Activated CD8-positive, alpha-beta memory T cell treated with anti-CD3 and anti-CD28 coated beads, Interleukin-2, amount 50 U/mL, for 48 hours (primary cell): ENCODE measurements around the gene KRT85.
"Not testable (repeated sequence)": the region's sequence is repeated elsewhere in the genome, so short reads cannot be mapped to it uniquely, and the experiment has no call there.

ENCODE experiments used
- DNase-seq: peaks from one replicate; pipeline ENCODE4 v3.0.0-alpha.2; 2020

Gene KRT85

DNA sequence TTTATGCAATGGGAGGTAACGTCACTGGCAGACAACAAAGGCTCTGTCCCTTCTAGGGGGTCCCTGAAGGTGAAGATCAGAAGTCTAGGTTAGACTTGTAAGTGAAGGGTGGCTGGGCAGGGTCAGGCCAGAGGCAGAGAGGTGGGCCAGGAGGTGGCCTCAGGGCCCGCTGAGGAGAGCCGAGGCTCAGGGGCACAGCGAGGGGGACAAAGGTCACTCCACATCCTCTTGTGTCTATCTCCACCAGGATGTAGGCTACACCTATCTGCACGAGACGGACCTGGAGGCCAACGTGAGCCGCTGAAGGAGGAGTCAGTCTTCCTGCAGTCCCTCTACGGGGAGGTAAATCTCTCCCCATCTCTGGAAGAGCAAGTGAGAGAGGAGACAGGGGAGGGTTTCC, 20.3 kb downstream of the KRT85 start:
- no peak for DNase-seq

DNA sequence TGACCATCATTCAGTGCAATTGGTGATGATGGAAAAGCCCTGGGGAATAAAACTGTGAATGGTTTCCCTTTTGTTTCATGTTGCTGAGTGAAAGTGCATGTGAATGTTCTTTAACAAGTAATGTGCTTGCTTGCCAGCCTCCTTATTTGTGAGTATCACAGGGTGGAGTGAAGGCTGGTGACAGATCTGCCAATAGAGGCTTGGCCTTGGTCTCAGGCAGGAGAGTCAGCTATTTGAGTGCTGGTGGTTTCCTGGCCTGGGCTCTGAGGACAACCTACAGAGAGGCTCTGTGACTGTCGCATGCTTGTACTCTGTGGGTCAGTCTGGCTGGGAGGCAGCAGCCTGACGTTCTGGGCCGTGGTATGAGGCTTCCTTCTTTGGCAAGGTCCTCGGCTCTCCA, 20.7 kb downstream of the KRT85 start:
- DNase-seq = no peak

DNA sequence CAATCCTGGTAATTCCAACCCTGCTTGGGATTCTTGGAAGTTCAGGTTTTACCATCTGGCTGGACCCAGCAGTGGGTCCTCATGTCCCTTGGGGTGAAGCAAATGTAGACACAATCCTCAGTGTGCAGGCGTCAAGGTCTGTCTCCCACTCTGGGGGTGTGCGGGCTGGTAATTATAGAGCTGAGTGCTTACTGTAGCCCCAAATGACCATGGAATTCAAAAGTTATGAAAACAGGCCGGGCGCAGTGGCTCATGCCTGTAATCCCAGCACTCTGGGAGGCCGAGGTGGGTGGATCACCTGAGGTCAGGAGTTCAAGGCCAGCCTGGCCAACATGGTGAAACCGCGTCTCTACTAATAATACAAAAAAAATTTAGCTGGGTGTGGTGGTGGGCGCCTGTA, 22.2 kb downstream of the KRT85 start:
- not testable (repeated sequence) for DNase-seq

DNA sequence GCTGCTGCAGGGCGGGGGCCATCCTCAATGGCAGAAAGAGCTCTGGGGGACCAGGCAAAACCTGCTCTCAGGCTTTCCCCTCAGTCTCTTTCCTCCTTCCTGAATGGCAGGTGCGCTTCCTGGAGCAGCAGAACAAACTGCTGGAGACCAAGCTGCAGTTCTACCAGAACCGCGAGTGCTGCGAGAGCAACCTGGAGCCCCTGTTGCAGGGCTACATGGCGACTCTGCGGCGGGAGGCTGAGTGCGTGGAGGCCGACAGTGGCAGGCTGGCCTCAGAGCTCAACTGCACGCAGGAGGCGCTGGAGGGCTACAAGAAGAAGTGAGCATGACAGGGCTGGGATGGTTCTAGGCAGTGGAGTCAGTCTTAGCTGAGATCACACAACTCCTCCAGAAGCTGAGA, 23.2 kb downstream of the KRT85 start:
- no peak for DNase-seq

DNA sequence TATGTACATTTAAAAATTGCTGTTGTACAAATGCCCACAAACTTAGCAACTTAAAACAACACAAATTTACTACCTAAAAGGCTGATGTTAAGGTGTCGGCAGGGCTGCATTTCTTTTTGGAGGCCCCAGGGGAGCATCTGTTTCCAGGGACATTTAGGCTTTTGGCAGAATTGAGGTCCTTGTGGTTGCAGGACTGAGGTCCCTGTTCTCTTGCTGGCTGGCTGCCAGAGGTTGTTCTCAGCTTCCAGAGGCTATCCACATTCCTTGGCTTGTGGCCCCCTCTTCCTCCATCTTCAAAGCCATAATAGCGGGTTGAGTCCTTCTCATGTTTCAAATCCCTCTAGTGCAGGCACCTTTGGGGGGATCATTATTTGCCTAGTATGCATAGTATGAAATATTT, 23.7 kb downstream of the KRT85 start:
- DNase-seq = no peak

DNA sequence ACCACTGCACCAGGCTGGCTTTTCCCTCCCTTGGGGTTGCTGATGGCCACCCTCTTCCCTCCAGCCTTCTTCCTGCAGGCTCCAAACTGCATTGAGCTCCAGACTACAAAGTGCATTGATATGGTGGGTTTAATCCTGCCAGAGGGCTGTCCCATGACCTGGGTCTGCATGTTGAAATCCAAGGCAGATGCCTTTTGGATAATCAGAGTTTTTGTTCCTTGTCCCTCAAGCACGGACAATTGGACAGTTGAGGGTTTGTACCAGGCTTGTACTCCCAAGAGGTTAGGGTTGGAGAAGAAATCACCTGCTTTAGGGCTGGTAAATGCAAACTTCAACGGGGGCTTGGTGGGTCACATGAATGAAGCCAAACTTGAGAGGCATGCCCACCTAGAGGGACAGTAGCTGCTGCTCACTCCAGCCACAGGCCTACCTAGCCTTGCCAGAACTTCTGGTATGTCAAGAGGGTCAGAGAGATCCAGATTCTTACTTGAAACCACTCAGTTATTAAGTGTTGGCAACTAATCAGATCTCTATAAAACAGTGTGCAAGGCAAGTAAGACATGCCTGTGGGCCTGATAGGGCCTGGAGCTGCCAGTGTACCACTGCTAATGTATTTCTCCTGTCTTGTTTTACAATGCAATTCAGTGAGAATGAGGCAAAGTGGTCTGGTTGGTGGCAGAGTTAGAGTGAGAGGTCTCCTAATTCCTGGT, 24.3 kb downstream of the KRT85 start:
- DNase-seq = no peak

DNA sequence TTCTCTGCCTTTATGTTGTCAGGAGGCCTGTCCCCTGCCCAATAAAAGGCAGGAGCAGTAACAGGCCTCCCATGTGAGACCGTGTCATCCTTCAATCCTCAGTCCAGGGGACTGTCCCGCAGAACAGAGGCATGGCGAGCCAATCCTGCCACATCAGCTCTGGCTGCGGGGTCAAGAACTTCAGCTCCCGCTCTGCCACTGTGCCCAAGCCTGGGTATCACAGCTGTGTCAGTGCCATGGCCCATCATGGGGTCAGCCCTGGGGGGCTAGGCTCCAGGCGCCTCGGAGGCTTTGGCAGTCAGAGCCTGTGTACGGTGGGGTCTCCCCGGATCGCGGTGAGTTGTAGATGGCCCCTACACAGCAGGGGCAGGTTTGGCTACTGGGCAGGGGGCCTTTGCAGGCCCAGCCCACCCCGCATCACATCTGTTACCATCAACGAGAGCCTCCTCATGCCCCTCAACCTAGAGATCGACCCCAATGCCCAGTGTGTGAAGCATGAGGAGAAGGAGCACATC, 26.2 kb downstream of the KRT85 start:
- DNase-seq = no peak

DNA sequence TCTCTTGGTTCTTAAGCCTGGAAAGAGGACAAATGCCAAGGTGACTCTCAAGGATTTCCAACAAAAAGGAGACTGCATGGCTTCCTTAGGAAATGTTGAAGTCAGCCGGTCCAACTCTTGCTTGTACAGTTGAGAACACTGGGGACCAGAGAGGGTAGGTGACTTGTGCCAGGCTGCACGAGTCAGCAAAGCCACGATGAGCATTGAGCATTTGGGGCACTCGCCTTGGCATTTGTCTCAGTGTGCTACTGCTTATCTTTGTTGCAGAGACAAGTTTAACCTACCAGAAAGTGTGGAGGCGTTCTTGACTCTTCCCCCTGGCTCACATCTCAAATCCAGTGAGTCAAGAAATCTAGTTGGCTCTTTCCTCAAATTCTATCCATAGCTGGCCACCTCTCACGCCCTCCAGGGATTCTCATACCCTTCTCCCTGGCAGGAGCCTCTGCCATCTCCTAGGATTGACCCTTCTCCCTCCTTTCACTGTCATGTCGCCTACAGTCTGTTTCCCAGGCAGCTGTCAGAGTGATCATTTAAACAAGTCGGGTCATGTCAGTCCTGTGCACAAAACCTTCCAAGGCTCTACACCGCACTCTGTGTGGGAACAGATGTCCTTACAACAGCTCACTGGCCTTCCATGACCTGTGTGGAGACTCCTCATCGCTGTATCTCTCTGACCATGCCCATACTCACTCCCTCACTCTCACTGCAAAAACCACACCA, 28.9 kb downstream of the KRT85 start:
- no peak for DNase-seq

DNA sequence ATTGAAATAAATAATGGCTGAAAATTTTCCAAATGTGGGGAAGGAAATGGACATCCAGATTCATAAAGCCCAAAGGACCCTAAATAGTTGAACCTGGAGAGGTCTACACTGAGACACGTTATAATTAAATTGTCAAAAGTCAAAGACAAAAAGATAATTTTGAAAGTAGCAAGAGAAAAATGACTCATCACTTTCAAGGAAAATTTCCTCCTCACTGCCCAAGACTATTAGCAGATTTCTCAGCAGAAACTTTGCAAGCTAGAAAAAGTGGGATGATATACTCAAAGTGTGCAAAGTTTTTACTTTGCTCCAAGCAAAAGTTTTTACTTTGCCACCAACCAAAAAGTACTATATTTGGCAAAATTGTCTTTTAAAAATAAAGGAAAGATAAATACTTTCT, 30.2 kb downstream of the KRT85 start:
- DNase-seq = no peak

DNA sequence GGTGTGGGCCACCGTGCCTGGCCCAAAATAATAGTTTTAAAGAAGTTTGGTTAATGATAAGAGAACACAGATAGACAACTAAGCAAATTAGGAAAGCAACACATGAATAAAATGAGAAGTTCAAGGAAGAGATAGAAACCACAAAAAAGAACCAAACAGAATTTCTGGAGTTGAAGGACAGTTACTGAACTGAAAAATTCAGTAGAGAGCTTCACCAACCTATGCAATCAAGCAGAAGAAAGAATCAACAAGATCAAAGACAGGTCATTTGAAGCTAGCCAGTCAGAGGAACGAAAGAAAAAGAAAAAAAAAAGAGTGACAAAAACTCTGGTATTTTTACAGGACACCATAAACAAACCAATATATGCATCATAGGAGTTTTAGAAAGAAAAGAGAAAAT, 30.6 kb downstream of the KRT85 start:
- no peak for DNase-seq

DNA sequence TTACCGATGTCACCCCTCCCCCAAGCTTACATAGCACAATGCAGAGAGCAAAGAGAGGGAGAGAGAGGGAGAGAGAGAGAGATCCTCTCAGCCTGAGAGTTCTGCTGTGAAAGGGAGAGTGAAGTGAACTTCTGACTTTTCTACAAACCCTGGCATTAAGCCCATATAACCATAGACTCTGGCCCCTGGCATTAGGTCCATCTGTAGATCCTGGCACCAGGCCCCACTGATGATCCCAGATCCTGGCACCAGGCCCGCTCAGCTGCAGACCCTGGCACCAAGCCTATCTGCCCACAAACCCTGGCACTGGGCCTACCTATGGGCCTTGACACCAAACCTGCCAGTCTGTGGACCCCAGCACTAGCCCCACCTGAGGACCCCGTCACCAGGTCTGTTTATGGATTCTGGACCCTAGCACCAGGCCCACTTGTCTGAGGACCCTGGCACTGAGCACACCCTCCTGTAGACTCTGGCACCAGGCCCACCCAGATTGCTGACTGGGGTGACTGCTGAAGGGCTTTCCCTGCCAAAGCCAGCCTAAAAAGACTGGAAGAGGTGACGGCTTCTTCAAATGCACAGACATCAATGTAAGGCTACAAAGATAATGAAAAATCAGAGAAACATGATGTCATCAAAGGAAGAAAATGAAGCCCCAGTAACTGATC, 31.6 kb downstream of the KRT85 start:
- DNase-seq = no peak

DNA sequence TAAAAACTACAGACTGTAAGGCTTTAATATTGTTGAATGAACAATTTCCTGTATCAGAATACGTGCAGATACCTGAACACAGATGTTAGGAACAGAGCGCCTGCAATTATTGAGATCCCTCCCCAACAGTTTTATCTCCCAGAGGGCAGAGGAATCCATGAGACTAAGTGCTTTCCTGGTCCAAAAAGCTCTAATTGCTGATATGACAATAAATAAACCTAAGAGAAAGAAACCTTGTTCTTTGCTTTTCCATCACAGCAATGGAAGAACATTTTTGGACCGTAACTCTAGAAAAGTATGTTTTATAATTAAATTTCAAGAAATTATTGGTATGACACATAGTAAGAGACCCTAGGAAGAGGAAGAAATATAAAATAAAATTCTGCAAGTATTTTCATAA, 33.1 kb downstream of the KRT85 start:
- no peak for DNase-seq

DNA sequence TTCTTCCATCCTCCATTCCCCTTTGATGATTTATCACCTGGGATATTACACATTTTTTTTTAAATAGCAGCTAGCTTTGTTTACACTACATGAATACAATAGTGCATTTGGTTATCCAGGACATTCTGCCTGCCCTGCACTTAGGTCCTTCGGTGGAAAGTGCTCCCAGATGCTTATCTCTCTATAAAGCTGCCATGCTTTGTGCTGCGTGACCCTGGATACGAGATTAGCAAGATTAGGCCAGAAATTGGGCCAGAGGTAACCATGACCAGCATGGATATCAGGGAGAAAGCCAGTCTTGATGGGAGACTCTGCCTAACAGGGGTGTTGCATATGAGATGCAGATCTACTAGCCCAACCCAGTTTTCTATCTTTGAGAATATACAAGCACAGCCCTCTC, 34.0 kb downstream of the KRT85 start:
- DNase-seq = no peak

DNA sequence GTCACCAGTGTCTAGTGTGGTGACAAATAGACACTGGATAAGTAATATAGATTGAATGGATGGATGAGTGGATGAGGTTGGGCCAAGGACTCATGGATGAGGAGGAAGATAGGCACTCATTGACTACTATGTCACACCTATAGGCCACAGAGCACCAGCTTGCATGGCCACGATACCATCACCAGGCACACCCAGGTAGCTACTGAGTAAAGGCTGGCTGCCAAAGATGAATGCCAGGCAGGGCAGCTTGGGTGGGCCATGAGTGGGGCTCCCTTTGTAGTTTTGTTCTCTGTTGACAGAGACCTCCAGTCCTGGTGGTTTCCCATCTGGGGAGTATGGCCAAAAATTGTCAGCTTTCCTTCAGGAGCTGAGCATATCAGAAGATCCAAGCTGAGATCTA, 34.9 kb downstream of the KRT85 start:
- DNase-seq = no peak

DNA sequence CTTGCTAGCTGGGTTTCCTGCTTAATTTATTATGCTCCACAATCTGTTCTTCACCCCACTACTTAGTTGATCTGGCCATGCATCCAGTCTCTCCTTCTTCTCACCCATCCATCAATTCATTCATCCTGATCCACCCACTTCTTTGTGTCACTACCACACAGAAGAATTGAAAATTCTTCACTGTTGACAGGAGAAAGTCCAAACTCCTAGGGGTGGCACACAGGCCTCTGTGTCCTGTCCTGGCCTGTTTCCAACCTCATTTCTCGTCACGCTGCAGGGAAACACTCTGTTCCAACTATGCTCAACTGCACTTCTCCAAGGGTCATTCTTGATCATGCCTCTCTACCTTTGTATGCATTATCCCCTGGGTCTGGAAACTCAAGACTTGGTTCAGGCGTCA, 35.4 kb downstream of the KRT85 start:
- no peak for DNase-seq

DNA sequence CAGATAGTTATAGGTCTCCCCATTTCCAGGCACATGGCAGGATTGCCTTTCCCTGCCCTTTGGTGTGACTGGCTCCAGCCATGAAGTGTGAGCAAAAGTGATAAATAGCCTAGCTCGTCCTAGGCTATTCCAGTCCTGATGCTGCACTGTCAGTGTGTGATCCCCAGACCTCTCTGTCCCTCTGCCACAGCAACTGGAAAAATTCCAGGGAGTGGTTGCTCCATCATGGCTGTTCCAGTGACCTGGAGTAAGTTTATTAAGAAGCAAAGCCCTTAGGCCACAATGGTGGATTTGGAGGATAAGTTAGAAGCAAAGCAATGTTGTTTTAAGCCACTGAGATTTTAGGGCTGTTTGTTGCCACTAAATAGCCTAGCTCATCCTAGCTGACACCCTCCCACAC, 36.2 kb downstream of the KRT85 start:
- no peak for DNase-seq

DNA sequence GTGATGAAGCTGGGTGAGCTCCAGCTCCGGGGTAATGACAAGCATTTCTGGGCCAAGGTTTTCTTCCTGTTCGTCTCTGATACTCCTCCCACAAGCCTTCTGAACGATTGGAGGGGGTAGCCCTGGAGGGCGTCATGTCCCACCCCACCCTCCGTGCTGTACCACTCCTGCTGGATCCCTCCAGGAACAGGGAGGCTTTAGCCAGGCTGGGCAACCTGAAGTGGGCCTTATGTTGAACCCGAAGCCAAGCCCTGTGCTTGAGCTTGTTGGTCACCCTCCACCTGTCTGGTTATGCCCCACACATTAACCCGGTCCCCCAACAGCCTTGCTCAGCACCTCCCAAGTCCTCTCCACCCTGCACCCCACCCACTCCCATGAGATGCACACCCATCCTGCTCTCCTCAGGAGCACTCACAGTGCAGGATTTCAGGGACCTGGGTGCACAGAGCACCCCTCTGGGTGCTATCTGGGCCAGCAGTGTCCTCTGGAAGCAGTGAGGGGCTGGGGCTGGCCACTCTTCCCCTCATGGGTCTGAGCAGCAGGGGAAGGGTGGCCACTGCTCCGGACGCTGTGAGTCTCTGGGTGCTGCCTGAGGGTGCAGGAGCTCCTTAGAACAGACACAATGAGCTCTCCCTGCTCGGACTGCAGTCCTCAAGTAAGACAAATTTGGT, 39.3 kb downstream of the KRT85 start:
- no peak for DNase-seq

DNA sequence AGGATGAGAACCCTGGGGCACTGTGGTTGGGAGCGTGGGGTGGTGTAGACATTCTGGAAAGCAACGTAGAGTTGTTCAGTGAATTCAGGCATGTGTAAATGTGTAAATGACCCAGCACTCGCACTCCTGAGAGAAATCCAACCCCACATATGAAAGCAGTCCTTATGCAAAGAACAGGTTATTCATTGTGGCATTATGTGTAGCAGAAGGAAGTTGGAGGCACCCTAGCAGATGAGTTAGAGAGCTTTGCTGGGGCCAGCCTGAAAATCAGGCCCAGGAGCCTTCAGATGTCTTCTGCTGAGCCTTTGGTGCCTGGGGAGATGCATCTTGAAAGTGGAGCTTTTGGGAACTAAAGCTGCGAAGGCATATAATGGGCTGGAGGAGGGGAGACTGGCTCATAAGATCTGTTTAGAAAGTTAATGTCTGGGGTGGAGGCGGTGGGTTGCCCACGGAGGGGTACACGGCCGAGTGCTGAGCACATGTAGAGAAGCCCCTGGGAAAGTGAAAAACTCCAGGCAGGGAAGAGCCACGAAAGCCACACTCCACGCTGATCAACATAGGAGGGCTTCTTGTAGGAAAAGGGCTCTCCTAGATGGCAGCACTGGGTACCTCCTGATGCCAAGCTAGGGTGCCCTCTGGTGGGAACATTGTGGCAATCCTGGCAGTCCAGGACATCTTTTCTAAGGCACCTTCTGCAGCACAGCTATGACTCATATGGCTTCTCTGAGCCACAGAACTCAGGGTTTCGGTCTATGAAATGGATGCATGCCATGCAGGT, 40.0 kb downstream of the KRT85 start:
- DNase-seq = peak; percentile 77

DNA sequence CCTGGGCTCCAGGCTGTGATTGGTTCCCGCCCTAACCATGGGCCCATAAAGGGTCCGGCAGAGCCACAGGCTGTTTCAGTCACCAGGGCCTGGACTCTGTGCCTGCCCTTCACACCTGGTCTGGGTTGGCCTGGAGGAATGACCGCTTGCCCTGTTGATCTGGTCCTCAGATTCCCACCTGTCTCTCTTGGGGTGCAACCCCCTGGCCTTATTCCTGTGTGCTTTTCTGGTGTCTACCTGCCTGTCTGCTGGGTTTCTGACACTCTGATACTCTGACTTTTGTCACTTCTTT, 43.2 kb downstream of the KRT85 start:
- DNase-seq = no peak

DNA sequence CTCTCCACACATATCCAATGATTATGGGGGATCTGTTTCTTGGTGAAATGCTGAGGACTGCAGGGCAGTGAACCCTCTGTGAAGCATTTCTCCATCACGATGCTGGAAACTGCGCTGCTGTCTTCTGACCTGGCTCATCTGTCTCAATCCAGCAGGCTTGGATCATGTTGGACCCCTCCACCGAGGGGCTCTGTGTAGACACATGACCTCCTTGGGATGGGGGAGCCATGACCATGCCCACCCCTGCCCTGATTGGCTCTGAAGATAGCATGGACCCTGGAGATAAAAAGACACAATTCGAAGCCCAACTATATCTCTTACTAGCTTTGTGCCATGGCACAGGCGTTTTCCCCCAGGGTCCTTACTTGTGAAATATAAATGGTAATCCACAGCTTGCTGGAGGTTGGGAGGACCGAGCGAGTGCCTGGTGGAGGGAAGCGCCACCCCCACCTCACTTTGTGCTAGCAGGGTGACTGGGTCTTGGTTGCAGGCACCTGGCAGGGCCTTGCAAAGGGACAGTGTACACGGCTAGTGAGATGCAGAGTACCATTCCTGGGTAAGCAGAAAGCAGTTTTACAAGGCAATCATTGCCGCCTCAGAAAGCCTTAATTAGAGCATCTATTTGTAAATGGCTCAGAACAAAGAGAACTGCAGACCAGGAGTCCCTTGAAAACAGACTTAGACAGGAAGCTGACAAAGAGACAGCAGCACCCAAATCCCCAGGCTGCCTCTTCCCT, 43.7 kb downstream of the KRT85 start:
- no peak for DNase-seq

DNA sequence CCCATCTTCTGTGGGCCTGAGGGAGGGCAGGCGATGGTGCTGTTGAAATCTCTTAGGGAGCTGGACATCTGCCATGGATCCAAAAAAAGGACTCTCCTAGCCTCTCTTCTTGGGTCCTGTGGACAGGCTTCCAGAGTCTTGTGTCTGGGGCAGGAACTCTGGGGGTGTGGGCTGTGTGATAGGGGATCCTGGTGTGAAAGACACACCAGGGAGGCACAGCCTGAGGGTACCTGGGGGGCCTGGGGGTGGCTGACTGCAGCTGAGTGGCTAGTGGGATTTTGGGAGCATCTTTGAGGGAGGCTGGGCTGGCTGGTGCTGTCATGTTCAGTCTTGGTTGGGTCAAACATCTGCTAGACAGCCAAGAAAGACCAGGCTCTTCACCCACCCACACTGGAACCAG, 44.3 kb downstream of the KRT85 start:
- DNase-seq = no peak

DNA sequence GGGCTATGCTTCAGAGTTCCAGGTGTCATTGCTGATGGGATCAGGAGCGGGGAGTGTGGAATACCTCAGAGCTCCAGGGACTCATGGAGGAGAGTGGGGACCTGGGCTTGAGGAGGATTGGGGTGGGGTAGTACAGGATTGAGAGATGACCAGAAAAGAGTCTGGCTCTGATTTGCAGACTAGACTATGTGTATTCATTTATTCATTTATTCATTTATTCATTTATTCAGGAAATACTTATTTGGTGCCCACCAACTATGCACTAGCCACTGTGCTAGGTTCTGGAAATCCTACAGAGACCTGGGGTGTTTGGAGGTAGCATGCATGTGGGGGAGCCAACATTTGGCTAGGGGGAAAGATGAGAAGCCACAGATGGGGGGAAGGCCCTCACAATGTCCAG, 45.2 kb downstream of the KRT85 start:
- no peak for DNase-seq
